ENCODE measurements around the gene MEIKIN. TPM values are rescaled to one million over a fixed set of nuclear protein-coding genes. Genes with fewer than 3 reads are reported as not detected.

Gene MEIKIN
- total RNA-seq, 4 donors from 2014 or later, result not detected

DNA sequence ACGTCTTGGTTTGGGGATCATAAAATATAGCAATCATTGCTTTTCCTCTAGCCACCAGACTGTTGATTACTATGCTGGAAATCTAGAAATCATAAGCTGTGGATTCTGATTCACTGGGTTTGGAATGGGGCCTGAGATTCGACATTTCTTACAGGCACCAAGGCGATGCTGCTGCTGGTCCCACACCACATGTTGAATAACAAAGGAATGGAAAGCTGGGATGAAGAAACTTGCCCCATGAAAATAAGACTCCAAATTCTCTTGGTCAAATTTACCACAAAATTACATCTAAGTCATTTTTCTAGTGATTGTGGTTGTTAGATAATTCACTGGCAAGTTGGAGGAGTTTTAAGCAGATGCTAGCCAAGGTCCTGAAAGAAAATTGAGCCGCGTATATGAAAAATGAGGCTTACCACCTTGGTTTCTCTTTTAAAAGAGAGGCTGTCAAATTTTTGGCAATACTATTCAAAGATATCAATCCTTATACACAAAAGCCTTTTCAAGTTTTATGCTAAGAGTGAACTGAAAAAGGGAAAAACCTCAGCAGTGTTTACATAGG is 23.0 kb upstream of the MEIKIN start:
- no peak overlapping the region for H3K4me3 ChIP-seq
- H3K4me1 ChIP-seq, result no peaks in the 10 kb centered on the region
- no peaks in the 10 kb centered on the region for H3K36me3 ChIP-seq
- no peak overlapping the region for H3K27ac ChIP-seq
- no peaks in the 10 kb centered on the region for H3K9me3 ChIP-seq
- DNase-seq, result no peak
- no peak for TF ChIP-seq POLR2A (IDR thresholded peaks at IDR 0.05)
- no peak for TF ChIP-seq CTCF (IDR thresholded peaks at IDR 0.05)
- H3K27me3 ChIP-seq, result no peaks in the 10 kb centered on the region

DNA sequence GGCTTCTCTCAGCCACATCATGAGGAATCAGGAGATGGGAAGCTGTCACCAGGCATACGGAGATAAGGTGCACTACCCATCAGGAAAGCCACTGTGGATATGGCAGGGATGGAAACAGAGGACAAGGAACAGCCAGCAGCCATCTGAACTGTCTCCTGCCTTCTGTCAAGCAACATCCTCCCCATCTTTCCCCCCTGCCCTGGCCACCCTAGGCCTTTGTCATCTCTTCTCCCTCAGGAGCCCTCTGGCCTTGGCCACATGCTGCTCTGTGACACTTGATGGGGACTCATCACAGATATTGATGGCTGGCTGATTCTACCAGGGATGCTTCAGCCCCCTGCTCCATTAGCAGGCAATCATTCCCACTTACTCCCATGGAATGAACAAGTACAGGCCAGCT is 21.1 kb upstream of the MEIKIN start:
- Histone ChIP-seq H3K36me3 (no peaks in the 10 kb centered on the region), H3K4me1 (no peaks in the 10 kb centered on the region), H3K27ac (no peak overlapping the region), H3K27me3 (no peaks in the 10 kb centered on the region), H3K4me3 (no peak overlapping the region), H3K9me3 (no peaks in the 10 kb centered on the region)
- TF ChIP-seq POLR2A (IDR thresholded peaks at IDR 0.05) (no peak), CTCF (IDR thresholded peaks at IDR 0.05) (no peak)
- DNase-seq, result no peak

- DNase-seq, result no peak
- H3K4me3 ChIP-seq, result no peak overlapping the region
Observed at GRCh38 chr5:131965826-131966415, 20.5 kb upstream of the MEIKIN start.

DNA sequence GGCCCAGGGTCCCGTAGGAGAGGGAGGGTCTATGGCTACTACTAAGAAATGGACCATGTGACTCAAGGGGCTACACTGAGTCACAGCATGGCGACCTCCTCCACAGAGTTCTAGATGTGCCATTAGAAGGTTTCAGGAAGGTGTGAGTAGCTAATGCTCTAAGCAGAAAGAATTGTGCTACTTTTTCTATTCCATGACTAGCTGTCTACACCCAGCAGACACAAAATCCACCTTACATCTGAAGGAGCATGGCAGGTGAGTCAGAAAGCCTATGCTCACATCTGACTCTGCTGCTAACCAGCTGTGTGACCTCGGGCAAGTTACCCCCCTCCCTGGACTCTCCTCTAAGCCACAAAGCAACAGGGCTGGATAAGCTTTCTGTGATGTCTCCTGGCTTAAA is 14.4 kb upstream of the MEIKIN start:
- no peak overlapping the region for H3K4me3 ChIP-seq
- no peaks in the 10 kb centered on the region for H3K9me3 ChIP-seq
- TF ChIP-seq POLR2A (IDR thresholded peaks at IDR 0.05), result no peak
- no peak for TF ChIP-seq CTCF (IDR thresholded peaks at IDR 0.05)
- no peak overlapping the region for H3K27ac ChIP-seq
- no peaks in the 10 kb centered on the region for H3K27me3 ChIP-seq
- no peaks in the 10 kb centered on the region for H3K4me1 ChIP-seq
- H3K36me3 ChIP-seq, result no peaks in the 10 kb centered on the region
- DNase-seq, result no peak

More at GRCh38 chr5:131965826-131966415, 20.5 kb upstream of the MEIKIN start:
- TF ChIP-seq POLR2A (IDR thresholded peaks at IDR 0.05), result no peak
- no peaks in the 10 kb centered on the region for H3K27me3 ChIP-seq
- H3K27ac ChIP-seq, result no peak overlapping the region
- no peaks in the 10 kb centered on the region for H3K36me3 ChIP-seq
- H3K9me3 ChIP-seq, result no peaks in the 10 kb centered on the region
- H3K4me1 ChIP-seq, result no peaks in the 10 kb centered on the region

DNA sequence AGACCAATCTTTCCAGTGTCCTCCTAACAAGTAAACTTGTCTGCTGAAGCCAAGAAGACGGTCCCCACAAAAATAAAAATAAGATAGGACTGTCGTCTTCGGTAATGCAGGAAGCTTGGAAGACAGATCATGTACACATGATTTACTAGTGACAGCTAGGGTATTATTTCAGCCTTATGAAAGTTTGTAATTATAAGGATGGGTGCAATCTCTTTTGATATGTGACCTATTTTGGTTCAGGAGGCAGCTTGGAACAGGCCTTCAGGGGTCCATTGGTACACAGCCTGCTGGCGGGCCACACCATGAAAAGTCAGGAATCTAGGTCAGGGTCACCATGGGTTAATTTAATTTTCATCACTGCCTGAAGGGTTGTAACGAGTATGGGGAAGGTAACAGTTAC is 13.7 kb upstream of the MEIKIN start:
- no peaks in the 10 kb centered on the region for H3K4me1 ChIP-seq
- H3K36me3 ChIP-seq, result no peaks in the 10 kb centered on the region
- H3K9me3 ChIP-seq, result no peaks in the 10 kb centered on the region
- no peak for TF ChIP-seq CTCF (IDR thresholded peaks at IDR 0.05)
- no peak for TF ChIP-seq POLR2A (IDR thresholded peaks at IDR 0.05)
- H3K4me3 ChIP-seq, result no peak overlapping the region
- H3K27me3 ChIP-seq, result no peaks in the 10 kb centered on the region
- no peak for DNase-seq
- no peak overlapping the region for H3K27ac ChIP-seq

DNA sequence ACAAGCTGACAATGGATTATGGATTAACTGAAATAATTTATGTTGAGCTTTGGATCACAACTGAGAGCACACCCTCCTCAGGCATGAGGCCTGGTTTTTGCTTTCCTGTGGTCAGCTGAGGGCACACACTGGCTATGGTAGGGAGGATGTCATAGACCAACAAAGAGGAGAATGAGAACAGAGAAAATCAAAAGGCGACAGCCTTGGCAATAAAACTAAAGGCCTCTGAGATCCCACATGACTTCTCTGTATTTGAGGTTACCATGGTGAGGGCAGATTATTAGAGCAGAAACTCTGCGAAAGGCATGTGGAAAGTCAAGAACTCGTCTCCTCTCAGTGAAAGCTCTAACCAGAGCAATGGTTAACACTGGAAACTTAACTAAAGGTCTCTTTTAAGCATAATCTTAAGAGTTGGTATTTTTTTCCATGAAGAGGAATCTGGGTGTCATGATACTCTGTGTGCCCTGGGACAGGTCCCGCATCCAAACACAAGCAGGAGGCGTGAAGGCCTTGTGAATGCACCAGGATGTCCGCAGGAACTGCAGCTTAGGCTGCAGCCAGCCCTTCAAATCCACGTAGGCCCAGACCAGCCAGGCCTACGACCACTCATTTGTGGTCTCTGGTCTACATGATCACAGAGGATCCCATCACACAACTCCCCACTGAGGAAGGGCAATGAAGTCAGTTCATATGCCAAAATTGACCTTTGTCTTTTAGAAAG is 12.4 kb upstream of the MEIKIN start:
- Histone ChIP-seq H3K27me3 (no peaks in the 10 kb centered on the region), H3K27ac (no peak overlapping the region), H3K4me1 (no peaks in the 10 kb centered on the region), H3K9me3 (no peaks in the 10 kb centered on the region), H3K36me3 (no peaks in the 10 kb centered on the region), H3K4me3 (no peak overlapping the region)
- DNase-seq, result no peak
- TF ChIP-seq CTCF (IDR thresholded peaks at IDR 0.05) (no peak), POLR2A (IDR thresholded peaks at IDR 0.05) (no peak)

Measured in Peyer's patch (tissue), 4 donors.